Measurements from ENCODE around the gene FOXB2. TPM values are rescaled to one million over a fixed set of nuclear protein-coding genes. Genes with fewer than 3 reads are reported as not detected.
A peak's percentile ranks its signal among the peaks of the same experiment; 100 is the strongest.
"Not testable (repeated sequence)": the region's sequence is repeated elsewhere in the genome, so short reads cannot be mapped to it uniquely, and the experiment has no call there.

Gene FOXB2
- total RNA-seq (not detected), polyA plus RNA-seq (not detected)
- long read RNA-seq, donor 1 = 0 reads
- long read RNA-seq, donor 2 = 0 reads

DNA sequence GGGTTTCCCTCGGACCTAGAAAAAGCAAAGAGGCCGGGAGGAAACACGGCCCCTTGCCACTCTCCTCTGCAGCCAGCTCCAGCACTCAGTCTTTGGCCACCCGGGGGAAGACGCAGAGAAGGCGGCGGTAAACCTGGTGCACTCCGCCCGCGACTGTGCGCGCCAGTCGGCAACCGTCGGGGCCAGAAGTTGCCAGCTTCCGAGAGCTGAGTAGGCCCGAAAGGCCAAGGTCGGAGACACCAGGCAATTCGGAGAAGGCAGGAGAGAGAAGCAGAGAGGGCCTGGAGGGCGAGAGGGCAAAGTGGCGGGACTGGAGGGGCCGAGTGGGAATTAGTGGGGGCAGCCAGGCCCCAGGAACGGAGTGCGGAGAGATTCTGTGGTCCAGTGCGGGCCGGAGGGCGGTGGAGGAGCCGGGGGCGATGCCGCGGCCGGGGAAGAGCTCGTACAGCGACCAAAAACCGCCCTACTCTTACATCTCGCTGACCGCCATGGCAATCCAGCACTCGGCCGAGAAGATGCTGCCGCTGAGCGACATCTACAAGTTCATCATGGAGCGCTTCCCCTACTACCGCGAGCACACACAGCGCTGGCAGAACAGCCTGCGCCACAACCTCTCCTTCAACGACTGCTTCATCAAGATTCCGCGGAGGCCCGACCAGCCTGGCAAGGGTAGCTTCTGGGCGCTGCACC is at the start of gene FOXB2:
Gene FOXB2 (plus strand): TSS at position 420 of the 690 bp plus-strand sequence. CDS start 0 bp downstream, at position 420.
- TF ChIP-seq POLR2A (IDR thresholded peaks at IDR 0.05) = no peak
- TF ChIP-seq, protein P1, sequence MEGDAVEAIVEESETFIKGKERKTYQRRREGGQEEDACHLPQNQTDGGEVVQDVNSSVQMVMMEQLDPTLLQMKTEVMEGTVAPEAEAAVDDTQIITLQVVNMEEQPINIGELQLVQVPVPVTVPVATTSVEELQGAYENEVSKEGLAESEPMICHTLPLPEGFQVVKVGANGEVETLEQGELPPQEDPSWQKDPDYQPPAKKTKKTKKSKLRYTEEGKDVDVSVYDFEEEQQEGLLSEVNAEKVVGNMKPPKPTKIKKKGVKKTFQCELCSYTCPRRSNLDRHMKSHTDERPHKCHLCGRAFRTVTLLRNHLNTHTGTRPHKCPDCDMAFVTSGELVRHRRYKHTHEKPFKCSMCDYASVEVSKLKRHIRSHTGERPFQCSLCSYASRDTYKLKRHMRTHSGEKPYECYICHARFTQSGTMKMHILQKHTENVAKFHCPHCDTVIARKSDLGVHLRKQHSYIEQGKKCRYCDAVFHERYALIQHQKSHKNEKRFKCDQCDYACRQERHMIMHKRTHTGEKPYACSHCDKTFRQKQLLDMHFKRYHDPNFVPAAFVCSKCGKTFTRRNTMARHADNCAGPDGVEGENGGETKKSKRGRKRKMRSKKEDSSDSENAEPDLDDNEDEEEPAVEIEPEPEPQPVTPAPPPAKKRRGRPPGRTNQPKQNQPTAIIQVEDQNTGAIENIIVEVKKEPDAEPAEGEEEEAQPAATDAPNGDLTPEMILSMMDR (IDR thresholded peaks at IDR 0.05 in 8 of 11, conservative IDR thresholded peaks at IDR 0.05 in 3 of 11) = no peak
- no peak for TF ChIP-seq POLR2AphosphoS5 (IDR thresholded peaks at IDR 0.05)
- 6 to 17% (median 12%) methylated on average over 34 to 51 of the region's 51 CpGs for WGBS, 5 donors
- Histone ChIP-seq H3K27ac (no peak within 1 kb of the TSS), H3K4me1 (peaks cover 11 to 85% (median 59%) of the 10 kb centered on the region in 6 donors), H3K4me3 (peak within 1 kb of the TSS in 7 of 8 donors; percentile 4 to 58 (median 22)), H3K27me3 (replicated peaks in 1 of 7) (peaks cover 11 to 100% (median 99%) of the 10 kb centered on the region in 7 donors), H3K9me3 (peaks cover 0 to 4% (median 0%) of the 10 kb centered on the region in 8 donors), H3K36me3 (no peaks in the 10 kb centered on the region)
- no peak for DNase-seq
- intact Hi-C loops (cut with DNase I; ENCODE audit: low total_unique reads) = no loop called here

DNA sequence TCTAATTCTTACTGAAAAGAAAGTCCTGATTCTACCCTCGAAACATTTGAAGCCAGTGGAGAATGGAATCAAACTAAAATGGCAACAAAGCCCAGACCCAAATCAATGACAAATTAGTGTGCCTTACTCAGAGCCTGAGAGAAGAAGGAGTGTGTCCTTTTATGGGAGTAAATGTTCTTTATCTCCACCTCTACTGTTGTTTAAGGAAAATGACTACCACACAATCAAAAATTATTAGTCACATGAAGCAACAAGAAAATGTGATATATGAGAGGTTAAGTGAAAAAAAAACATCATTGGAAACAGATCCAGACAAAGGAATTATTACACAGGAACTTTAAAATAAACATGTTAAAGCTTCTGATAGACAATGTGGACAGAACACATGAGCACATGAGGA is 49.7 kb upstream of the FOXB2 start:
- TF ChIP-seq POLR2A (IDR thresholded peaks at IDR 0.05) (no peak), POLR2AphosphoS5 (IDR thresholded peaks at IDR 0.05) (no peak)
- TF ChIP-seq, protein P1 (IDR thresholded peaks at IDR 0.05 in 8 of 11, conservative IDR thresholded peaks at IDR 0.05 in 3 of 11) = no peak
- 52 to 91% (median 62%) methylated on average over 1 of the region's 1 CpG for WGBS, 5 donors
- peaks cover 0 to 7% (median 0%) of the 10 kb centered on the region in 7 donors for H3K27me3 ChIP-seq (replicated peaks in 1 of 7)
- intact Hi-C loops (cut with DNase I; ENCODE audit: low total_unique reads) = no loop called here
- no peaks in the 10 kb centered on the region for H3K4me1 ChIP-seq
- H3K36me3 ChIP-seq = no peaks in the 10 kb centered on the region
- peaks cover 0 to 17% (median 4%) of the 10 kb centered on the region in 8 donors for H3K9me3 ChIP-seq
- no peak overlapping the region for H3K4me3 ChIP-seq
- DNase-seq = no peak
- no peak overlapping the region for H3K27ac ChIP-seq

DNA sequence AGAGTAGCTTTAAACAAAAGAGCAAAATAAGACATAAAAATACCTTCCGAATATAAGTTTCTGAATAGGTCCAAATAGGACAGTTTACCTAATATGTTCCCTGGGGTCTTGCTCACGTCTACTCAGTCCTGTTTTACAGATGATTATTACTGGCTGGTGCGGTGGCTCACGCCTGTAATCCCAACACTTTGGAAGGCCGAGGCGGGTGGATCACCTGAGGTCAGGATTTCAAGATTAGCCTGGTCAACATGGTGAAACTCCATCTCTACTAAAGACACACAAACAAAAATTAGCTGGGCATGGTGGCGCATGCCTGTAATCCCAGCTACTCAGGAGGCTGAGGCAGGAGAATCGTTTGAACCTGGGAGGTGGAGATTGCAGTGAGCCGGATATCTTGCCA is 40.6 kb upstream of the FOXB2 start:
- H3K4me1 ChIP-seq; H3K36me3 ChIP-seq; H3K9me3 ChIP-seq; intact Hi-C loops (cut with DNase I; ENCODE audit: low total_unique reads); H3K4me3 ChIP-seq; H3K27ac ChIP-seq; DNase-seq: not testable (repeated sequence)
- WGBS, 5 donors = 87 to 91% (median 89%) methylated on average over 9 of the region's 9 CpGs
- peaks cover 0 to 32% (median 5%) of the 10 kb centered on the region in 7 donors for H3K27me3 ChIP-seq (replicated peaks in 1 of 7)

DNA sequence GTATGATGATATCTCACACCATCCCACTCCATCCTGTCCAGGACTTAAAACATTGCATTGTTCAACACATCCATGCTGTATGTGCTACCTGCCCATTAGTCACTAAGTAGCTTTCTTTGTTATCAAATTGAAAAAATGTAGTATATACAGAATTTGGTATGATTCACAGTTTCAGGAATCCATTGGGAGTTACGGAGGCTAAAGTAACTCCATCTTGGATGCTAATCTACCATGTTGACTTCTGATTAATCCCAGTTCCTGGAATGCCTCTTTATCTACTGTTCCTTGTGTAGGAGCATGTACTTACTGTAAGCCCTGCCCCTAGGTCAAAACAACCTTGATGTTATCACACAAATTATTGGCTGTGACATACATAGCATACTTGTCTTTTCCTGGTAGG is 38.9 kb upstream of the FOXB2 start:
- Histone ChIP-seq H3K27me3 (replicated peaks in 1 of 7) (peaks cover 0 to 39% (median 8%) of the 10 kb centered on the region in 7 donors), H3K27ac (no peak overlapping the region), H3K4me1 (no peaks in the 10 kb centered on the region), H3K4me3 (no peak overlapping the region), H3K36me3 (no peaks in the 10 kb centered on the region), H3K9me3 (no peaks in the 10 kb centered on the region)
- TF ChIP-seq POLR2A (IDR thresholded peaks at IDR 0.05) (no peak), POLR2AphosphoS5 (IDR thresholded peaks at IDR 0.05) (no peak)
- TF ChIP-seq, protein P1 (IDR thresholded peaks at IDR 0.05 in 8 of 11, conservative IDR thresholded peaks at IDR 0.05 in 3 of 11) = no peak
- DNase-seq = no peak
- WGBS, 5 donors = 71 to 91% (median 87%) methylated on average over 1 of the region's 1 CpG
- intact Hi-C loops (cut with DNase I; ENCODE audit: low total_unique reads) = no loop called here

All from spleen (tissue), 13 donors.